ENCODE measurements around the gene SAYSD1.

DNA sequence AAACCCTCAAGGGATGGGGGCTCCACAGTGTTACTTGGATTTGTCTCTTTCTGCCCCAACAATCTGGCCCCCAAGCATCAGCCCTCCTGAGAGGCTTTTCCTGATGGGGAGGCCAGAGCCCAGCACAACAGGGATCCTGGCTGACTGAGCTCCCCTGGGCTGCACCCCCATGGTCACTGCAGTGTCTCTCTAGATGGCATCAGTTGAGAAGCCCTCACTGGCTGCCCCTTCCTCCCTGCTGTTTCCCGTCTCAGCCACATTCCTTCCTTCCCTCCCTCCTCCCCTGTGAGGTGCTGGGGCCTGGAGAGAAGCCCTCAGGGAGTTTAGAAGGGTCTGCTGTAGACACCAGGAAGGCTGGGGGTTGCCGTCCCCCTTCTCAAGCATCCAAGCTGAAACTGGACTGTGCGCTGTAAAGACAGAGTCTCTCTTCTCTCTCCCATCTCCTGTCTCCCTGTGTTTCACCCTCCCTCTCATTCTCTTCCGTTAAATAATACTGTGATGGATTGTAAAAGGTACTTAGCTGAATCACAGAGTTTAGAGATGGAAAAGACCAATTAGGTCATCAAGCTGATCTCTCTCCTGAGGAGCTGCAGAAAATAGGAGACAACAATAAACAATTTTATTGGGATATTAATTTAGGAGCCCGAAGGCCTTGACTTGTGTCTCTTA, 29.7 kb downstream of the SAYSD1 start:
- TF ChIP-seq, protein P1, sequence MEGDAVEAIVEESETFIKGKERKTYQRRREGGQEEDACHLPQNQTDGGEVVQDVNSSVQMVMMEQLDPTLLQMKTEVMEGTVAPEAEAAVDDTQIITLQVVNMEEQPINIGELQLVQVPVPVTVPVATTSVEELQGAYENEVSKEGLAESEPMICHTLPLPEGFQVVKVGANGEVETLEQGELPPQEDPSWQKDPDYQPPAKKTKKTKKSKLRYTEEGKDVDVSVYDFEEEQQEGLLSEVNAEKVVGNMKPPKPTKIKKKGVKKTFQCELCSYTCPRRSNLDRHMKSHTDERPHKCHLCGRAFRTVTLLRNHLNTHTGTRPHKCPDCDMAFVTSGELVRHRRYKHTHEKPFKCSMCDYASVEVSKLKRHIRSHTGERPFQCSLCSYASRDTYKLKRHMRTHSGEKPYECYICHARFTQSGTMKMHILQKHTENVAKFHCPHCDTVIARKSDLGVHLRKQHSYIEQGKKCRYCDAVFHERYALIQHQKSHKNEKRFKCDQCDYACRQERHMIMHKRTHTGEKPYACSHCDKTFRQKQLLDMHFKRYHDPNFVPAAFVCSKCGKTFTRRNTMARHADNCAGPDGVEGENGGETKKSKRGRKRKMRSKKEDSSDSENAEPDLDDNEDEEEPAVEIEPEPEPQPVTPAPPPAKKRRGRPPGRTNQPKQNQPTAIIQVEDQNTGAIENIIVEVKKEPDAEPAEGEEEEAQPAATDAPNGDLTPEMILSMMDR (IDR thresholded peaks at IDR 0.05; ENCODE audit: borderline replicate concordance, extremely low read depth, low read length, poor library complexity, severe bottlenecking) = no peak
- TF ChIP-seq EZH2 (IDR thresholded peaks at IDR 0.05; ENCODE audit: borderline replicate concordance, low read depth, low read length, severe bottlenecking) = no peak

Data from DND-41 (cell line).